Central memory CD8-positive, alpha-beta T cell (primary cell): ENCODE measurements around the gene PCK1.

ENCODE experiments used
- ATAC-seq: fragments of 150-1000 bp; cut with Tn5 transposase; replicated peaks from 2 replicates; pipeline ENCODE4 v1.10.0; 2022; ENCODE audit warnings: mild to moderate bottlenecking, moderate FRiP score, moderate number of reproducible peaks; ENCODE audit not compliant: poor library complexity, severe bottlenecking; ENCODE audit errors: extremely low read depth
- DNase-seq, 2 donors: peaks; one replicate each; pipeline ENCODE4 v3.0.0; 2021; ENCODE audit warnings: low spot score in 2 of 2
- H3K27ac Mint-ChIP-seq: one replicate; pipeline ENCODE4 v1.8.0; 2022; ENCODE audit warnings: low read depth, mild to moderate bottlenecking, moderate library complexity, mixed read lengths
- H3K27me3 Mint-ChIP-seq: one replicate; pipeline ENCODE4 v1.8.0; 2022; ENCODE audit warnings: mixed read lengths
- H3K36me3 Mint-ChIP-seq: one replicate; pipeline ENCODE4 v1.8.0; 2022; ENCODE audit warnings: mild to moderate bottlenecking, moderate library complexity, mixed read lengths; ENCODE audit not compliant: insufficient read depth
- H3K4me1 Mint-ChIP-seq: one replicate; pipeline ENCODE4 v1.8.0; 2022; ENCODE audit warnings: mixed read lengths
- H3K4me3 Mint-ChIP-seq: one replicate; pipeline ENCODE4 v1.8.0; 2022; ENCODE audit warnings: mild to moderate bottlenecking, moderate library complexity, mixed read lengths
- H3K9me3 Mint-ChIP-seq: one replicate; pipeline ENCODE4 v1.8.0; 2022; ENCODE audit warnings: mixed read lengths

The PCK1 gene

GRCh38 chr20:57593134-57593886 lies 32.4 kb downstream of the PCK1 start:
- no peak overlapping the region for H3K27ac Mint-ChIP-seq
- H3K4me3 Mint-ChIP-seq = no peak overlapping the region
- DNase-seq = no peak
- no peaks in the 10 kb centered on the region for H3K27me3 Mint-ChIP-seq
- no peaks in the 10 kb centered on the region for H3K9me3 Mint-ChIP-seq
- H3K36me3 Mint-ChIP-seq = no peaks in the 10 kb centered on the region
- peaks cover 7% of the 10 kb centered on the region for H3K4me1 Mint-ChIP-seq
- ATAC-seq = no peak

- H3K36me3 Mint-ChIP-seq = peaks cover 1% of the 10 kb centered on the region
- ATAC-seq (no peak), DNase-seq (peak; percentile 27 to 40)
- no peak overlapping the region for H3K4me3 Mint-ChIP-seq
- H3K27ac Mint-ChIP-seq = no peak overlapping the region
- H3K27me3 Mint-ChIP-seq = no peaks in the 10 kb centered on the region
- no peaks in the 10 kb centered on the region for H3K9me3 Mint-ChIP-seq
- peaks cover 7% of the 10 kb centered on the region for H3K4me1 Mint-ChIP-seq
Observed at GRCh38 chr20:57594092-57594951, 33.4 kb downstream of the PCK1 start.

- peaks cover 7% of the 10 kb centered on the region for H3K4me1 Mint-ChIP-seq
- H3K27ac Mint-ChIP-seq = no peak overlapping the region
- H3K27me3 Mint-ChIP-seq = no peaks in the 10 kb centered on the region
- no peak for ATAC-seq
- no peaks in the 10 kb centered on the region for H3K9me3 Mint-ChIP-seq
- no peak for DNase-seq
- H3K36me3 Mint-ChIP-seq = peaks cover 1% of the 10 kb centered on the region
- H3K4me3 Mint-ChIP-seq = no peak overlapping the region
Observed at GRCh38 chr20:57595041-57596030, 34.4 kb downstream of the PCK1 start.

- Mint-ChIP-seq H3K27me3 (no peaks in the 10 kb centered on the region), H3K4me3 (no peak overlapping the region)
Observed at GRCh38 chr20:57596358-57596757, 35.4 kb downstream of the PCK1 start.

GRCh38 chr20:57596998-57597939 lies 36.4 kb downstream of the PCK1 start:
- peak; percentile 54 to 72 for DNase-seq
- ATAC-seq = peak; percentile 79
- peak overlapping the region; percentile 30 for H3K27ac Mint-ChIP-seq
- peaks cover 16% of the 10 kb centered on the region for H3K4me1 Mint-ChIP-seq
- H3K27me3 Mint-ChIP-seq = no peaks in the 10 kb centered on the region
- H3K4me3 Mint-ChIP-seq = peak overlapping the region; percentile 11
- peaks cover 1% of the 10 kb centered on the region for H3K36me3 Mint-ChIP-seq
- H3K9me3 Mint-ChIP-seq = no peaks in the 10 kb centered on the region

More at GRCh38 chr20:57596358-57596757, 35.4 kb downstream of the PCK1 start:
- Mint-ChIP-seq H3K4me1 (peaks cover 15% of the 10 kb centered on the region), H3K9me3 (no peaks in the 10 kb centered on the region), H3K36me3 (peaks cover 1% of the 10 kb centered on the region), H3K27ac (no peak overlapping the region)
- DNase-seq = no peak
- ATAC-seq = no peak

GRCh38 chr20:57598060-57598459 lies 37.1 kb downstream of the PCK1 start:
- Mint-ChIP-seq H3K36me3 (peaks cover 1% of the 10 kb centered on the region), H3K4me1 (peaks cover 19% of the 10 kb centered on the region), H3K9me3 (no peaks in the 10 kb centered on the region), H3K4me3 (no peak overlapping the region), H3K27me3 (no peaks in the 10 kb centered on the region), H3K27ac (peak overlapping the region; percentile 30)
- ATAC-seq = no peak
- no peak for DNase-seq

- Mint-ChIP-seq H3K27me3 (no peaks in the 10 kb centered on the region), H3K4me1 (peaks cover 20% of the 10 kb centered on the region), H3K36me3 (peaks cover 1% of the 10 kb centered on the region), H3K9me3 (no peaks in the 10 kb centered on the region), H3K27ac (no peak overlapping the region), H3K4me3 (no peak overlapping the region)
- no peak for ATAC-seq
- DNase-seq = no peak
Observed at GRCh38 chr20:57598491-57598890, 37.6 kb downstream of the PCK1 start.

- Mint-ChIP-seq H3K27me3 (no peaks in the 10 kb centered on the region), H3K27ac (peak overlapping the region; percentile 79), H3K4me1 (peaks cover 32% of the 10 kb centered on the region), H3K4me3 (no peak overlapping the region), H3K36me3 (peaks cover 9% of the 10 kb centered on the region), H3K9me3 (no peaks in the 10 kb centered on the region)
- DNase-seq (no peak), ATAC-seq (no peak)
Observed at GRCh38 chr20:57600320-57601210, 39.7 kb downstream of the PCK1 start.

GRCh38 chr20:57601211-57601570 lies 40.3 kb downstream of the PCK1 start:
- peaks cover 39% of the 10 kb centered on the region for H3K4me1 Mint-ChIP-seq
- H3K27me3 Mint-ChIP-seq = no peaks in the 10 kb centered on the region
- H3K9me3 Mint-ChIP-seq = no peaks in the 10 kb centered on the region
- no peak for DNase-seq
- no peak overlapping the region for H3K4me3 Mint-ChIP-seq
- ATAC-seq = no peak
- H3K27ac Mint-ChIP-seq = peak overlapping the region; percentile 79
- peaks cover 9% of the 10 kb centered on the region for H3K36me3 Mint-ChIP-seq

- peak overlapping the region; percentile 79 for H3K27ac Mint-ChIP-seq
- DNase-seq (no peak), ATAC-seq (no peak)
- no peaks in the 10 kb centered on the region for H3K27me3 Mint-ChIP-seq
- no peaks in the 10 kb centered on the region for H3K9me3 Mint-ChIP-seq
- H3K36me3 Mint-ChIP-seq = peaks cover 11% of the 10 kb centered on the region
- H3K4me3 Mint-ChIP-seq = no peak overlapping the region
- H3K4me1 Mint-ChIP-seq = peaks cover 41% of the 10 kb centered on the region
Observed at GRCh38 chr20:57601737-57602136, 40.8 kb downstream of the PCK1 start.

GRCh38 chr20:57603120-57603519 lies 42.2 kb downstream of the PCK1 start:
- Mint-ChIP-seq H3K27me3 (no peaks in the 10 kb centered on the region), H3K36me3 (peaks cover 18% of the 10 kb centered on the region), H3K4me1 (peaks cover 41% of the 10 kb centered on the region), H3K4me3 (no peak overlapping the region), H3K27ac (peak overlapping the region; percentile 53), H3K9me3 (no peaks in the 10 kb centered on the region)
- ATAC-seq (no peak), DNase-seq (no peak)
